GM19397 (cell line): ENCODE results near the gene HSH2D.
"Not testable (repeated sequence)": the region's sequence is repeated elsewhere in the genome, so short reads cannot be mapped to it uniquely, and the experiment has no call there.

Experiments used
- ATAC-seq: cut with Tn5 transposase; IDR thresholded peaks from one replicate; pipeline ENCODE4 v1.9.1; 2021; ENCODE audit warnings: mild to moderate bottlenecking, moderate library complexity; ENCODE audit not compliant: unreplicated experiment

HSH2D gene

DNA sequence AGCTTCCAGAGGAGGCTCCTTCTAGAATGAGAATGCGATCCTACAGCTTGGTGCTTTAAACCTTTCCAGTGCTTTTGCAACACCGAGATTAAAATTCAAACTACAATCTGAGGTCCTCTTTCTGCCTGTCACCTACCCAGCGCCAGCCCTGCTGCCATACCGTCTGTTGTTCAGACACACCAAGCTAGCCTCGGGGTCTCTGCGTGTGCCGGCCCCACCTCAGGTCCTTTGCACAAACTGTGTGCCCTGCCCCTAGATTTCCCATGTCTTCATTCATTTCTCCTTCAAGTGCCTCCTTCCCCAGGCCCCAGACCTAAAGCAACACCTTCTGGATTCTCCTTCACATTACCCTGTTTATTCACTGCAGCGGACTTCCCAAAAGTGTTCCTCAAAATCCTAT is 11.1 kb downstream of the HSH2D start:
- no peak for ATAC-seq

DNA sequence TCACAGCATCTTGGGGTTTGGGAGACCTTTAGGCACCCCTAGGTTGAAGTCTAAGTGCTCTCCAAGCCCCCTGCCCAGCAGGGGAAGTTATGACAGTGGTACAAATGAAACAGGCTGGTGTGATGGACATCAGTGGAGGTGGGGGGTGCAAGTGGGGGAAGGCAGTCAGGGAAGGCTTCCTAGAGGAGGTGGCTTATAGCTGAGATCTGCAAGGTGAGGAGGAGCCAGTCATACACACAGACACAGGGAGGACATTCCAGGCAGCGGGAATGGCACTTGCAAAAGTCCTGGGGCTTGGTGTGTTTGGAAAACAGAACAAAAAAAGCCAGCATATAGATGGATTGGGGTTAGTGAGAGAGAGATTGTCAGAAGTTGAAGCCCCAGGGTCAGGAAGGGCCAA is 11.6 kb downstream of the HSH2D start:
- ATAC-seq = no peak

DNA sequence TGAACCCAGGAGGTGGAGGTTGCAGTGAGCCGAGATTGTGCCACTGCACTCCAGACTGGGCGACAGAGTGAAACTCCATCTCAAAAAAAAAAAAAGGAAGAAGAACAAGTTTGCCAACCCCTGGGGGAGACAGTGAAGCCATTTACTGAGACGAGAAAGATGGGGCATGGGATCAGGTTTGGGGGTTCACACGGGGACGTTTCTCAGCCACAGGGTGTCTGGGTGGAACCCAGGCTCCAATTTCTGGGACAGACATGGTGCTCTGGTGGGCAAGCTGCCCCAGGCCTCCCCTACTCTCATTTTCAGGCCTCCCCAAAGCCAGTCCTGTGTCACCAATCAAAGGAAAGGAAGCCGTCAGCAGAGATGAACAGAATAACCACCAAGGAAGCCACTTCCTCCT is 13.4 kb downstream of the HSH2D start:
- no peak for ATAC-seq

DNA sequence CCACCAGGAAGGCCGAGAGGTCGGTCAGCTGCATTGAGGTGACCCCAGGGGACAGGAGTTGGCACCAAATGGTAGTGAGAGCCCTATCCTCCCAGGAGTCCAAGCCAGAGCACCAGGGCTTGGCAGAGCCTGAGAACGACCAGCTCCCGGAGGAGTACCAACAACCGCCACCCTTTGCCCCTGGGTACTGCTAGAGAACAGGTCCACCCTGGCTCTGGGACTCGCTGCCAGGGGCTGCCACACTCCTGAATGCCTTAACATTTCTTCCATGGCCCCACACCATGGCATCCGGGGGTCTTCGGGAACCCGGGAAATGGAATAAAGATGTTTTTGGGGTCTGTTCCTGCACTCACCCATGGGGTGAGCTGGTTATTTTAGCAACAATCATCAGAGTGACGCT is 14.1 kb downstream of the HSH2D start:
- no peak for ATAC-seq

DNA sequence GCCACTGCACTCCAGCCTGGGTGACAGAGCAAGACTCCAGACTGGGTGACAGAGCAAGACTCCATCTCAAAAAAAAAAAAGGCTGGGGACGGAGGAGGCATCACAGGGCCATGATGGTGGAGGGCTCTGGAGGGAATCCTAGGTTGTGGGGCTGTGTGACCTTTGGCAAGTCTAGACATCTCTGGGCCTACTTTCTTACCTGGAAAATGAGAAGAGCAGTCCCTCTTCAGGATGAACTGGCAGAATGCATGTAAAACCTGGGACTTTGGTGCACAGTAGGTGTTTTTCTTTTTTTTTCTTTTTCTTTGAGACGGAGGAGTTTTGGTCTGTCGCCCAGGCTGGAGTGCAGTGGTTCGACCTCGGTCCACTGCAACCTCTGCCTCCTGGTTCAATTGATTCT is 16.2 kb downstream of the HSH2D start:
- ATAC-seq = no peak

DNA sequence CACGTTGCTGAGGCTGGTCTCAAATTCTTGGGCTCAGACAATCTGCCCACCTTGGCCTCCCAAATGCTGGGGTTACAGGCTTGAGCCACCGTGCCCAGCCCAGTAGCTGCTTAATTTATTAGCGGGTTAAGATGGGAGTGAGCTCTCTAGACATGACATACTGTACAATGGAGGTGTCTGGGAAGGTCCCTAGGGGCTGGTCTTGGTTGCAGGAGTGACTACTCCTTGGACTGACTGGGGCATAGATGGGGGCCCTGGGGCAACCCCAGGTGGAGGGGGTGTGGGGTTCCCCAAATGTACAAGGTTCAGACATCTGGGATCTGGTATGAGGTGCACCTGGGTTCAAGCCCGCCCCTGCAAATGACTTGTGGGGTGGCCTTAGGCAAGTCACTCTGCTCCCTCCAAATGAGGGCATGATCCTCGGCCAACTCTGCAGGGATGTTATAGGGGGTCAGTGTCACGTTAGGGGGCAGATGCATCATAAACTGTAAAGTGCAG is 17.0 kb downstream of the HSH2D start:
- no peak for ATAC-seq

DNA sequence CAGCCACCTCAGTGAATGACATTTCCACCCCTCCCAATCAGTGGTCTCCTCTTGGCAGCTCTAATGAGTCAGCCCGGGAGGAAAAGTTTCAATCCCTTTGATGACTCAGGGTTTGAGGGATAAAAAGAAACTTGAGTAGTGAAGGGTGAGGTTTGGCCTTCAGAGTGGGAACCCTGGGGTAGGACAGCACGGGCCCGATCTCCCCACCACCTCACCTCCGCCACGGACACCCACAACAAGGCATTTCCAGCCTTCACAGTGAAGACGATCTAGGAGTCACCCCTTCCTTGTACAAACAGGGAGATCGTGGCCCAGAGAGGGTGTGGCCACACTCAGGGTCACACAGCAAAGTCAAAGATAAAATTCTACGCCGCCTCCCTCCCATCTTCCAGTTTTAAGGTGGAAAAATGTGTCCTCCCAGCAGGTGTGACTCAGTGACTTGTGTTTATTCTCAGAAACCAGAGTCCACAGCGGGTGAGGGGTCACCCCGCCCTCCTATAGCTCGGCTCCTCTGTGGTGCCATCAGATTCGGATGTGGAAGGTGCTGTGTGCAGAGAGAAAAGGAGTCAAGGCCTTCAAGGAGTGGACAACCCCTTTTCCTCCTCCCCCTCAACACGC is 17.6 kb downstream of the HSH2D start:
- no peak for ATAC-seq

DNA sequence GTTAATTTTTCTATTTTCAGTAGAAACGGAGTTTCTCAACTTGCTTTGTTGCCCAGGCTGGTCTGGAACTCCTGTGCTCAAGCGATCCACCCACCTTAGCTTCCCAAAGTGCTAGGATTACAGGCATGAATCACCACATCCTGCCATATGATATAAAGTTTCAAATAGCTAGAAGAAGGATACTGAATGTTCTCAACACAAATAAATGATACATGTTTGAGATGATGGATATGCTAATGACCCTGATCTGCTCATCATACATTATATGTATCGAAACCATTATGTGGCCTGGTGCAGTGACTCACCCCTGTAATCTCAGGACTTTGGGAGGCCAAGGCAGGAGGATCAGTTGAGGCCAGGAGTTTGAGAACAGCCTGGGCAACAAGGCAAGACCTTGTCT is 18.4 kb downstream of the HSH2D start:
- no peak for ATAC-seq

DNA sequence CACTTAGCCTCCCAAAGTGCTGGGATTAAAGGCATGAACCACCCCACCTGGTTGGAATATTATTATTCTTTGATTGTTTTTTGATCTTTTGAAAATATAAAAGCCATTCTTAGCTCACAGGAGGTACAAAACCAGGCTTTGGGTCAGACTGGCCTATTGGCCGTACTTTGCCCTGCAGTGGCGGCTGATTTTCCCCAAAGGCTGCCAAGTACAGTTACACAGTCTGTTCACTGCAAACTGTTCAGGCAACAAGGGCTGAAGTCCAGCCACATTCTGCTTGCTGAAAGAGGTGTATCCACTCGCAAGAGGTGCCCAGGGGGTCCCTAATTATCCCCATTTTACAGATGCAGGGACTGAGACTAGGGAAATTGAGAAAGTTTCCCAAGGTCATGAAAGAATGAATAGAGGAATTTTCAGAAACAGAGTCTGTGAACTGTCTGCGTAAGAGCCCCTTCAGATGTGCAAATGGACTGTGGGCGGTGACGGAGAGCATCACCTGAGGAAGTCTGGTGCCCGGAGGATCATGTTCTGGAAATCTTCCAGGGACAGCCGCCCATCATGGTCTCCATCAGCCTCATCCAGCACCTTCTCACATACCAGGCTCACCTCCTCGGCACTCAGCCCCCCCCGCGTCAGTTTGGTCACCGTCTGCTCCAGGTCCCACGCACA is 20.9 kb downstream of the HSH2D start:
- no peak for ATAC-seq

DNA sequence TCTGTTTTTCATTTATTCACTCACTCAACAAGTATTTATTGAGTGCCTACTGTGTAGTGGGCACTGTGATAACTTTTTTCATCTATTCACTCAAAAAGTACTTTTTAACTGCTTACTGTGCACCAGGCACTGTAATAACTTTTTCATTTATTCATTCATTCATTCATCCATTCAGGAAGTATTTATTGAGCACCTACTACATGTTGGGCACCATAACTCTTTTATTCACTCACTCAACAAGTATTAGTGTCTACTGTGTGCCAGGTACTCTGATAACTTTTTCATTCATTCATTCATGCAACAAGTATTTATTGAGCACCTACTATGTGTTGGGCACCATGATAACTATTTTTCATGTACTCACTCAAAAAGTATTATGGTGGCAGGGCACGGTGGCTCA is 22.9 kb downstream of the HSH2D start:
- ATAC-seq = no peak

DNA sequence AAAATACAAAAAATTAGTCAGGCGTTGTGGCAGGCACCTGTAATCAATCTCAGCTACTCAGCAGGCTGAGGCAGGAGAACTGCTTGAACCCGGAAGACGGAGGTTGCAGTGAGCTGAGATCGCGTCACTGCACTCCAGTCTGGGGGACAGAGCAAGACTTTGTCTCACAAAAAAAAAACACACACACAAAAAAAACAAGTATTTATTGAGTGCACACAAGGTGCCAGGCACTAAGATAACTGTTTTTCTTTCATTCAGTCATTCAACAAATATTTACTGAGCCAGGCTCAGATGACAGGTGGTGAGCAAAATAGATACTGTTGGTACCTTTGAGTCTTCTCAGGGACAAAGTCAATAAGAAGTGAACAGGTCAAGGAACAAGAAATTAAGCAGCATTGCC is 23.6 kb downstream of the HSH2D start:
- ATAC-seq = no peak

DNA sequence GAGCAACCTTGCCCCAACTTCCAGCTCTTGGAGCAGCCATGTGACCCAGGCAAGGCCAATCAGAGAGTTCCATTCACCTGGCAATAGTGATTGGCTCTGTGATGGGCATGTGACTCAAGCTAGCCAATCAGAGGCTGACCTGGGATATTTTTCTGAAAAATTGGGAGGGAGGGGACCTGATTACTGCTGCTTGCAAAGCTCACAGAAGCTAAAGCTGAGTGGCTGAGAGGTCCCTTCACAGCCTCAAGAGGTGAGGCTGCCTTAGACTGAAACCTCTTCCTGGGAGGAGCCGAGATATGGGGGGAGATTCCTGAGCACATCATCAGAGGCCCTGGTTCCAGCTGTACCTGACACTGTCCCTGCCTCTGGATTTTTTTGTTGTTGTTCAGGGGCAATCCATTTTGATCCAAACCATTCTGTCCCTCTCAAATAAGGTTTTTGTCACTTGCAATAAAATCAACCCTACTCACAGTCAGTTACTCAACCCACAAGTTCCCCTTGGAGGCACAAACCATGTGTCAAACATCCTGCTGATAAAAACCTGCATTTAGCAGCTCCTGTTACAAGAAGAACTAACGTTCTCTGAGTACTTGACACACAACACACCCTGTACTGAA is 25.1 kb downstream of the HSH2D start:
- no peak for ATAC-seq

DNA sequence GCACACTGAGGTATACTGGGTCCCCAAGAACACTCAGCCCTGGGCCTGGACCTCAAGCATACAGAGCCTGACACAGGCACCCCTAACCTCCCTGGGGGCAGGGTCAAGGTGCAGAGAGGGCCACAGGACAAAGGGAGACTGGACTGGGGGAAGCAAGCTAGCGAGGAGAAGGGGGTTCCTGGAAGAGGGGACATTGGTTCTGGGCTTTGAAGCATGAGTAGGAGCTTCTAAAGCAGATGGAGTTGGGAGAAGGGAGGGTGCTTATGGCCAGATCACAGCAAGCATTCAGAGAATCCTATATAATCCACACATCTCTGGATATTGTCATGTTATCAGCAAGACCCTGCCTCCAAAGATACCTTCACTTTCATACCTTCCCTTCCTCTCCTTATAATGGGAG is 26.6 kb downstream of the HSH2D start:
- ATAC-seq = no peak

DNA sequence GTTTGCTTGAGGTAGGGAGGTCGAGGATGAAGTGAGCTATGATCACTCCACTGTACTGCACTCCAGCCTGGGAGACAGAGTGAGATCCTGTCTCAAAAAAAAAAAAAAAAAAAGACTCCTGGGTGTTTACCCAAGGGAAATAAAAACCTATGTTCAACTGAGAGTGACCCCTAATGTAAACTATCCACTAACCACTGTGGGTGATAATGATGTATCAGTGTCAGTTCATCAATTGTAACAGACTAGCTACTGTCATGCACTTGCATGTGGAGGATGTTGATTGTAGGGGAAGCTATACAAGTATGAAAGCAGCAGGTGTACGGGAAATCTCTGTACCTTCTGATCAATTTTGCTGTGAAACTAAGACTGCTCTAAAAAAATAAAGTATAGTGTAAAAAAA is 32.5 kb downstream of the HSH2D start:
- no peak for ATAC-seq

DNA sequence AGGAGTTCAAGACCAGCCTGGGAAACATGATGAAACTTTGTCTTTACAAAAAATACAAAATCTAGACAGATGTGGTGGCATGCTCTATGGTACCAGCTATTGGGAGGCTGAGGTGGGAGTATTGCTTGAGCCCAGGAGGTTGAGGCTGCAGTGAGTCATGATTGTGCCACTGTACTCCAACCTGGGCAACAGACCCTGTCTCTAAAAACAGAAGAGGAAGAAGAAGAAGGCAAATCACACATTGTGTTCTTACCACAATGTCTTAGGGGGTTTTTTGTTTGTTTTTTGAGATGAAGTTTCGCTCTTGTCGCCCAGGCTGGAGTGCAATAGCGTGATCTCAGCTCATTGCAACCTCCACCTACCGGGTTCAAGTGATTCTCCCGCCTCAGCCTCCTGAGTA is 35.4 kb downstream of the HSH2D start:
- not testable (repeated sequence) for ATAC-seq

DNA sequence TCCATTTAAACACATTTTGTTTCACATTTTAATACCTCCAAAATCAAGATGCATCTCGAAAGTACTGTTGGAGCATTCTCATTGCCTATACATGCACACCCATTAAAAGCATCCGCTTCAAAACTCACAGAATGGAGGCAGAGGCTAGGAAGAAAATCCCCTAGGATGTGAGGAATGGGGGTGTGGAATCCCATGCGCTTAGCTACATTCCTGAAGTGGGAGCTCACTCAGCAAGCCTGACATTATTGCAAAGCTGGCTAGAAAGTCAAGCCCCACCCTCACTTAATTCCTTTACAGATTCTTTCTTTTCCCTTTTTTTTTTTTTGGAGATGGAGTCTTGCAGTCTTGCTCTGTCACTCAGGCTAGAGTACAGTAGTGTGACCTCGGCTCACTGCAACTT is 37.1 kb downstream of the HSH2D start:
- no peak for ATAC-seq

DNA sequence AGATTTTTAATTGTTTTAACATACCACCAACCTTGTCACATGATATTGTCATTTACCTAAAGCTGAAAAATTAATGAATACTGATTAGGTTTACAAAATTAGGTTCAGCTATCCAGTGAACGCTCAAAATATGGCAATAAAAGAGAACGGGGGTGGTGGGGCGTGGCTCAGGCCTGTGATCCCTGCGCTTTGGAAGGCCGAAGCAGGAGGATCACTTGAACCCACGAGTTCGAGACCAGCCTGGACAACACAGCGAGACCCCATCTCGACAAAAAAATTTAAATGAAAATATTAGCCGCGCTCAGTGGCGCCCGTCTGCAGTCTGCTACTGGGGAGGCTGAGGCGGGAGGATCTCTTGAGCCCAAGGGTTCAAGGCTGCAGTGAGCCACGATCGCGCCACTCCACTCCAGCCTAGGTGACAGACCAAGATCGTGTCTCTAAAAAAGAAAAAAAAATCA is 41.2 kb downstream of the HSH2D start:
- no peak for ATAC-seq

DNA sequence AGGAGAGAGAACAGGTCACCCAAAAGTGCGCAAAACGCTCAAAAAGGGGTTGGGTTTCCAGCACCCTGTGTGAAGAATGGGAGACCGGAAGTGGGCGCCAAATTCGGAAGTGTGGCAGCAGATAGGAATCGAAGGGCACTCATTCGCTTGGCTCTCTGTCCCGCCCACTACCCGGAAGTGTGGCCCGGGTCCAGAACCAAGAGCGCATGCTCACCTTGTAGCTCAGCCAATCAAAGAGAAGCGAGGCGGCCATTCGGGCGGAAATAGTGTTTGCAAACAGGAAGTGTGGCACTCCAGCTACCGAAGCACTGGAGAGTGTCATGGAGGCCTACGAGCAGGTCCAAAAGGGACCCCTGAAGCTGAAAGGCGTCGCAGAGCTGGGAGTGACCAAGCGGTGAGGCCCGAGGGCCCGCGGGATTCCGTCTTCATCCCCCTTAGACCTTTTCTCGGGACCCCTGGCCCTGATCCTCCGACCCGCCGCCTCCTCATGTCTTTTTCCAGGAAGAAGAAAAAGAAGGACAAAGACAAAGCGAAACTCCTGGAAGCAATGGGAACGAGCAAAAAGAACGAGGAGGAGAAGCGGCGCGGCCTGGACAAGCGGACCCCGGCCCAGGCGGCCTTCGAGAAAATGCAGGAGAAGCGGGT is 41.8 kb downstream of the HSH2D start, which contains the start of gene FAM32A:
TSS of gene FAM32A (plus strand) at position 288 of the 645 bp plus-strand sequence. CDS start at position 321, 33 bp downstream.
- ATAC-seq = peak; percentile 89

DNA sequence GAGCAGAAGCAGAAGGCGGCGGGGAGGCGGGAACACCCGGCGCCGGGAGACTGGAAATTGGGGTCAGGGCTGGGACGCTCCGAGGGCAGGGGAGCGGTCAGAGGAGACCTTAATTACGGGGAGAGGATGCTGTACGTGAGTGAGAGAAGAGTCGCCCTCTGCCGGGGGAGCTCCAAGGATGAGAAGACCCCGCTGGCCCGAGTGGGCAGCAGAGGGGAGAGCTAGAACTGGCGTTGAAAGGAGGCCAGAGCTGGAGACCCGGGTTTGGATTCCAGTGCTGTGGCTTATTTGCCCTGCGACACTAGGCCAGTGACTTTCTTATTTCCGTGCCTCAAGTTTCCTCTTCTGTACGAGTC is 42.3 kb downstream of the HSH2D start:
- no peak for ATAC-seq

DNA sequence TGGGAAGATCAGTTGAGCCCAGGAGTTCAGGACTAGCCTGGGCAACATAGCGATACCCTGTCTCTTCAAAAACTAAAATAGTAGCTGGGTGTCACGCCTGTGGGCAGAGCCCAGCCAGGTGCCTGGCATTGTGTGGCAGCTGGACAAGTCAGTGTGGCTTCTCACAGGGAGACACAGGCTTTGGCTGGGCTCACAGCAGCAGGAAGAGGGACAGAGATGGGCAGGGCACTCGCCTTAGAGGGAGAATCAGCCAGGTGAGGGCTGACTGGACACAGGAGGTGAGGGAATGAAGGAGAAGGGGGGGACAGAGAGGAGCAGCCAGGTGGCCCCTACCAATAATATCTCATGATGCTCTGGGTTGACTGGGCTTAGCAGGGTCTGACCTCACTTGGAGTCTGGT is 45.0 kb downstream of the HSH2D start:
- no peak for ATAC-seq

DNA sequence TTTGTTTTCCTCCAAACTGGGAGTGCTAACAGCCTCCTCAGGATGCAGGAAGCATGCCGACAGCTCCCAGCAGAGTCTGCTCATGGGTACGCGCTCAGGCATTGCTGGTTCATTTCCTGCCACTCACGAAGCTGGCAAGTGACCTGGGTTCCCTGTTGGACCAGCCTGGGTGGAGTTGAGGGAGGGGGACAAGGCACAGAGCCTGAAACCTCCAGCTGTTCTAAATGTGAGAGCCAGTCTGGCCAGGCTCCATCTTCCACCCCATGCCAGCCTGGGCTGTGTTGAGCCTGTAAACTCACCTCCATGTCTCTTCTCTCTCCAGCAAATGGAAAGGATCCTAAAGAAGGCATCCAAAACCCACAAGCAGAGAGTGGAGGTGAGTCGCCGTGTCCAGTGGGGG is 46.7 kb downstream of the HSH2D start:
- no peak for ATAC-seq

DNA sequence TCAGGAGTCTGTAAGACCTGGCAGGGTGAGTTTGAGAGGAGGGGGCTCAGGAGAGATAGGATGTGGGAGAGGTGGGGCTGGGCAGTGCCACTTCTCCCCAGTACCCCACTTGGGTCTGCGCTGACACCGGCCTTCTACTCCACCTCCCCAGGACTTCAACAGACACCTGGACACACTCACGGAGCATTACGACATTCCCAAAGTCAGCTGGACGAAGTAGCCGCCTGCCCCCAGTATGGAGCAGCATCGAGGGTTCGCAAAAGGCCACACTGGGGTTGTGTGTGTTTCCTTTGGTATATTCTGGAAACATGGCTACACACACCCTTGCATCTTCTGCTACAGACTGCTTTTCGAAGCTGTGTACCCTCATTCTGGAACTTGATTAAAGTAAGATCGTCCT is 47.3 kb downstream of the HSH2D start:
- ATAC-seq = no peak
